Ovary (tissue), 3 donors: ENCODE data around the gene AZU1.

Source experiments
- POLR2A ChIP-seq: fragments of 450-650 bp; IDR thresholded peaks from one replicate; pipeline ENCODE4 v1.6.1; 2017; ENCODE audit warnings: antibody characterized with exemption, mild to moderate bottlenecking, moderate library complexity
- TF ChIP-seq, protein P1 (sequence below), 3 donors: fragments of 450-650 bp in 2 of 3; fragments of 200-600 bp in 1 of 3; IDR thresholded peaks; one replicate each; pipeline versions ENCODE4 v1.5.1 to v1.8.0; 2016 to 2022; ENCODE audit warnings: antibody characterized with exemption in 3 of 3, mild to moderate bottlenecking in 1 of 3
- donor health status: DM: no; HTN: no; CAD: no.

DNA sequence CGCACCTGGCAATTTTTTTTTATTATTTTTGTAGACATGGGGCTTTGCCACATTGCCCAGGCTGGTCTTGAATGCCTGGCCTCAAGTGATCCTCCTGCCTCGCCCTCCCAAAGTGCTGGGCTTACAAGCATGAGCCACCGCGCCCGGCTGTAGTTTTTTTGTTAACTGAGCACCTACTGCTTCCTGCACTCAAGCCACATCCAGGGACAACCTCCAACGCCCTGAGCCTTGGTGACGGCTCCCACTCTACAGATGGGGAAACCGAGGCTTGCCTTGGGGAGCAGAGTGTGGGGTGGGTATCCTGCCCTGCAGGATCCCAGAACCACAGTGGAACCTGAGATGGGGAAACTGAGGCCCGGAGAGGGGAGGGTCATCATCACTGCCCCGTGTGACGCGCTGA lies 27.5 kb downstream of the AZU1 start:
- no peak for TF ChIP-seq POLR2A
- TF ChIP-seq, protein P1, sequence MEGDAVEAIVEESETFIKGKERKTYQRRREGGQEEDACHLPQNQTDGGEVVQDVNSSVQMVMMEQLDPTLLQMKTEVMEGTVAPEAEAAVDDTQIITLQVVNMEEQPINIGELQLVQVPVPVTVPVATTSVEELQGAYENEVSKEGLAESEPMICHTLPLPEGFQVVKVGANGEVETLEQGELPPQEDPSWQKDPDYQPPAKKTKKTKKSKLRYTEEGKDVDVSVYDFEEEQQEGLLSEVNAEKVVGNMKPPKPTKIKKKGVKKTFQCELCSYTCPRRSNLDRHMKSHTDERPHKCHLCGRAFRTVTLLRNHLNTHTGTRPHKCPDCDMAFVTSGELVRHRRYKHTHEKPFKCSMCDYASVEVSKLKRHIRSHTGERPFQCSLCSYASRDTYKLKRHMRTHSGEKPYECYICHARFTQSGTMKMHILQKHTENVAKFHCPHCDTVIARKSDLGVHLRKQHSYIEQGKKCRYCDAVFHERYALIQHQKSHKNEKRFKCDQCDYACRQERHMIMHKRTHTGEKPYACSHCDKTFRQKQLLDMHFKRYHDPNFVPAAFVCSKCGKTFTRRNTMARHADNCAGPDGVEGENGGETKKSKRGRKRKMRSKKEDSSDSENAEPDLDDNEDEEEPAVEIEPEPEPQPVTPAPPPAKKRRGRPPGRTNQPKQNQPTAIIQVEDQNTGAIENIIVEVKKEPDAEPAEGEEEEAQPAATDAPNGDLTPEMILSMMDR (IDR thresholded peaks at IDR 0.05) = no peak
